HG02642 (cell line): Measurements from ENCODE around the gene PEAR1.

Experiments used
- ATAC-seq: cut with Tn5 transposase; IDR thresholded peaks from one replicate; pipeline ENCODE4 v1.9.1; 2021; ENCODE audit warnings: mild to moderate bottlenecking; ENCODE audit not compliant: unreplicated experiment, poor library complexity

Gene PEAR1

DNA sequence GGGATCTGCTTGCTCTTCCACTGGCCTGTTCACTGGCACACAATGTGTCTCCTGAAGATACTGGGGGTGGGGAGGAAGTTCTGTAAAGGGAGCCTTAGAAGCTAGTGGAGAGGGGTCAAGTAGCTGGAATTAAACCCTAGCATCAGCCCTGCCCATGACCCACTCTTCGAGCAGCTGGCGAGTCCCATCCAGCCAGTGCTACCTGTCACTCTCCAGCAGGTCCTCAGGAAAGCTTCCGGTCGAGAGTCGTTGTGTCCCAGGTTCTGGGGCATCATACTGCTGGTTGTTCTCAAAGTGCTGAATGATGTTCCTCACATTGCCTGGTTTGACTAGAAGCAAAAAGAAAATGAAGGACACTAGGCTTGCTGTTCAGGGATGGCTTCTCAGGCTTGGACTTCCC is 57.9 kb downstream of the PEAR1 start:
- no peak for ATAC-seq

DNA sequence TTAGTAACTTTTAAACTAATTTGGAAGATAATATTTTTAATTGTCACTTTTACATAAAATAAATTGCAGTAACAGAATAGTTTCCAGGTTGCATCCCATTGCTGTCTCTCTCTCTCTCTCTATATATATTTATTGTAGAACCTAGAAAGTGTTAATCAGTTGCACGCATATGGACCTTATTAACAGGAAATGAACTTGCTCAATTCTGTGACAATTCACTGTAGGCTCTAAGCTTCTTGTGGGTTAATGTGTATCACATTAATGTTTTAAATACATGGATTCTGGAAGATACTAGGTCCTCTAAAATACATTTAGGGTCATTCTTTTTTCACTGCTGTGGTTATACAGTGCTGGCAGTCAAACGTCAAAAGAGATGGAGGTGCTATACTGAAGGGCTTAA is 60.1 kb downstream of the PEAR1 start:
- no peak for ATAC-seq

DNA sequence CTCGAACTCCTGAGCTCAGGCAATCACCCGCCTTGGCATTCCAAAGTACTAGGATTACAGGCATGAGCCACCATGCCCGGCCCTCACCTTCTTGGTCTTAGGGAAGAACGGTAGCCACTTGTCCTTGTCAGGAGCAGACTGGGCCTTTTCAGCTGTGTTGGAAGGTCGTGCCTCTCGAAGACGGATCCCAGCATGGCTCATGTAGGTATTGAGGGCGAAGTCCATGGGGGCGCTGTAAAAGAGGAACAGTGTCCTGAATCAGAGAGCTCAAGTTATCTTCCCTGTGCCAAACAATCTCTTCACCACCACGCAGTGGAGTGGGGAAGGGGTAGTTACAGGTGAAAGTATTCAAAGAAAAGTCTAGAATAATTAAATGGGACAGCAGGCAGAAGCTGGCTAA is 62.8 kb downstream of the PEAR1 start:
- ATAC-seq: no peak

DNA sequence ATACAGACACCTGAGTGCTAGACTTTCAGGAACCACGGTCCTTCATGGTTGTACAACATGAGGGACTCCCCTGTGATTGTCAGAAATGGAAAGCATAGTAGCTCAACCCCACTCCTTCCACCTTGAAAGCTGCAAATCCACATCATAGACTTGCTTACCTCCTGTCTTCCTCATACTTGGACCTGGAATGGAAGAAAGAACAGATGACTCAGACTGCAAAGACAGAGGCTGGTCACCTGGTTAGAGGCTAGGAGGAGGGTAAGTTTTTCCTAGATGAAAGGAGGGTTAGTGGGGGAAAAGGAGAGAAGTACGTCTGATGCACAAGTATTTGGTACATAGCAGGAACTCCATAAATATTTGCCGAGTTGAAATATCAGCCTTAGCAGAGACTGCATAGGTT is 64.1 kb downstream of the PEAR1 start:
- ATAC-seq: no peak

DNA sequence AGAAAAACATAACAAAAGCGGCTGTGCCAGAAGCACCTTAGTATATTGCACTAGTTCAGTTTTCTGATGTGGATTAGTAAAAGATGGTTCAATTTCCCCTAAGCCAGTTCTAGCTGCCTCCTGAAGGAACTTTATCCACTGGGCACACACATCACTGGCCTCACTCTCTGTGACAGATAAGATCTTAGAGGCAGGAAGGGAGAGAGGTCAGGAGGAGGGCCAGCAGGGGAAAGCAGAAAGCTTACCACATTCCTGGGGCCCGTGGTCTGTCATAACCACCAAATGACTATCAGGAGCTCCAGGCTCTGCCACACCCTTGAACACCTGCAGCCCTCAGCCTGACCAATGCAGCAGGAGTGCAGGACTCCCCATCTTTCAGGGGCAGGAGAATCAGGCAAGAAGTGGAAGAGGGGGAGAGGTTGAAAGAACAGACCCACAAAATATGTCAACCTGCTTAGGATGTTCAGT is 64.8 kb downstream of the PEAR1 start:
- no peak for ATAC-seq

DNA sequence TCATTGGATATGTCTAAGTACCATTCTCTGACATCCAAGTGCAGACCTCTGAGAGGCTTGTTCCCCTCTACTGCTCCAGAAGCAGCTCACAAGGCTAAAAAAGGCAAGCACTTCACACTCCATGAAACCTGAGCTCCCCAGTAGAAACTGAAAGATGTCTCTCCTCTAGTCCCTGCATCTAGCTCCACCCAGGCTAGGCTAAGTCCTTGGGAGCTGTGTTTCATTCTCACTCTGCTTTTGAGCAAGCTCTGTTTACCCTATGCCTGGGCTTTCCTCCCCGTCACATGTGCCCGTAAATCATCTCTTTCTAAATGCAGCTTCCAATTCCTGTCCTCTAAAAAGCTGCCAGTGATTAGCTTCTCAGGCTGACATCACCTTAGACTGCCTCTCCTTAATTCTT is 65.9 kb downstream of the PEAR1 start:
- no peak for ATAC-seq

DNA sequence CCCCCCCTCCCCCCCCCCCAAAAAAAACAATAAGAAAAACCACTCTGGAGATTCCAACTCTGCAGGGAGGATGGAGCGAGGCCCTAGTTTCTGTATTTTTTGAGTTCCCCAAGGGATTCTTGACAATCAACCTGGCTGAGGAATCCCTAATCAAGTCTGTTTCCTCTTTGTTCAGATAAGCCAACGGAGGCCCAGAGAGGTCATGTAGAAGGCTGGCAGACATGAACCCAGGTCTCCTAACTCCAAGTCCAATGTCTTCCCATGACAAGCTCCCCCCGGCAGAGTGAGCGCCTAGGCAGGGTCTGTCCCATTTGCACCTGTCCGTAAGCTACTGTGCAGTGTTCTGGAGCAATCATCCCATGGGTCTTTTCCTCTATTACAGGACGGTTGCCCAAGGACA is 66.4 kb downstream of the PEAR1 start:
- no peak for ATAC-seq

DNA sequence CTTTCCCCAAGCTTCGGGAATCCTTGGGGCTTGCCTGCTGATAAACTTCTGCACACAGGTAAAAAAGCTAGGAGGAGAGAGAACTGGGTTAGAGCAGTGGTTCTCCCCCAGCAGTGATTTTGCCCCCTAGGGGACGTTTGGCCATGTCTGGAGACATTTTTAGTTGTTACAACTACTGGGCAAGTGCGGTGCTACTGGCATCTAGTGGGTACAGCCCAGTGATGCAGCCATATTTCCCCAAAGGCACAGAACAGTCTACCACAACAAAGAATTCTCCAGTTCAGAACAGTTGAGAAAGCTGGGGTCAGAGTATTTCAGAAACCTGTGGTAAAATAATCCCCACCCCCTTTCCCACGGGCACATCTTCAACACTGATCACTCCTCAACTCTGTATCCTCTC is 68.2 kb downstream of the PEAR1 start:
- ATAC-seq: no peak

DNA sequence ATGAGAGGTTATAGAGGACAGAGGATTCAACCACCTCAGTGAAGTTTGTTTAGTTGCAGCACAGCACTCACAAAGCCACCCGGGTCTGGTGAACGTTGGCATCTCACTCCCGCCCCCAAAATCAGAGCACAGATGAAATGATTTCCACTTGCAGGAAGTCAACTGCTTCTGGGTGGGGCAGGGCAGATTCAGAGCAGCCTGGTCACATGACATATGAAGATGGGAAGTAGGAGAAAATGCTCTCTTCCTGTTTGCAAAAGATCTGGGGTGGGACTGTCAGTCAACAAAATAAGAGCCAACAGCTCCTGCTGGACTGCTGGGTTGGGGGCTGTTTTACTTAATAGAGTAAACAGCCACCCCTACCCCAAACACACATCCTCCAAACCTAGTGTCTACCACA is 70.1 kb downstream of the PEAR1 start:
- ATAC-seq: no peak

DNA sequence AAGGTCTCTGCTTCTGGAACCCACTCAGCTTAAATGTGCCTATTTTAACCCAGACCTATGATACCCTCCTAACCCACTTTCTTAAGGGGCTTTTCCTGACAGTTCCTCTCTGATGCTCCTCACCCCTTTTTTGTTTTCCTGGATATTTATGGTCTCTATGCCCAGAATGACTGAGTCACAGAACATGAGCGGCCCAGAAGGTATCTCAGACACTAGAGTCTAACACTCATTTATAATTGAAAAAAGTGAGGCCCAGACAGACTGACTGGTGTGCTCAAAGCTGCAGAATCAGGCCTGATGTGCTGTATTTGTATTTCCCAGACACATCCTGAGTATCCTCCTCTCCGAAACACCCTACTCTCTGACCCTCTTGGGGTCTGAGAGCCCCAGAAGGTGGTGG is 70.9 kb downstream of the PEAR1 start:
- ATAC-seq: no peak
